Measurements from ENCODE around the gene LAMB4. TPM values are rescaled to one million over a fixed set of nuclear protein-coding genes. Genes with fewer than 3 reads are reported as not detected.

LAMB4 gene
- total and polyA plus RNA-seq, 2 of the 4 experiments (the other 2 are of a cell fraction), result 0.12 to 0.18 TPM

DNA sequence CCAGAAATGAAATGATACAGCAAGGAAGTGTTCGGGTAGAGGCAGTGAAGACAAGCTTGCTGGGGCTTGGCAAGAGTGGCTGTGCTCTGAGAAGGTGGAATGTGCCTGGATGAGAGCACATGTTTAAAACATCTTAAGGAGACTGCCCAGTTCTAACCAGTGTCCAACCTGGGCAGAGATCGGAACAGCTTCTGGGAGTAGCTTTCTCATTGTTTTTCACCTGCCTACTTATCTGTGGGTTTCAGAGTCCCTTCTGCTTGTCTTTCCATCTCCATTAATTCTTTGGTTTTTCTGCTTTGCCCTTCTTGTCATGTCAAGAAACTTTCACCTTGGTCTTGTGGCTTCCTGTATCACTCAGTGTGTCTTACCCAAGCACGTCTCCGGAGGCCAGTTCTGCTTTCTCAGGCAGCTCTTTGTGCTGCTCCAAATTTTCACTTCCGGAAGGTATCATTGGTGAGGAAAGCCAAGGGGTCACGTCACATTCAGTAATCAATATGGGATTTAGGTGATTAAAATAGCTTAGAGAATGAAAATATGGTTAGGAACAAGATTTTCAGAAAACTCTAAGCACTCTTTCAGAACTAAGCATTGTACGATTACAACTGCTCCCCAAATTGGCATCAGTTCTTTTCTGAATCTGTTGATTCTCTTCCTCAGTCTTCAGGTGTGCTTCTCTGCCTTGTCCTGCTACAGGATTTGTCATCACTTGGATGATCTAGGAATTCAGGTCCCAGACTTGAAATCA is 5.5 kb upstream of the LAMB4 start (continued):
- TF ChIP-seq MAZ (IDR thresholded peaks at IDR 0.05; ENCODE audit: borderline replicate concordance, low read depth, low read length), result no peak

DNA sequence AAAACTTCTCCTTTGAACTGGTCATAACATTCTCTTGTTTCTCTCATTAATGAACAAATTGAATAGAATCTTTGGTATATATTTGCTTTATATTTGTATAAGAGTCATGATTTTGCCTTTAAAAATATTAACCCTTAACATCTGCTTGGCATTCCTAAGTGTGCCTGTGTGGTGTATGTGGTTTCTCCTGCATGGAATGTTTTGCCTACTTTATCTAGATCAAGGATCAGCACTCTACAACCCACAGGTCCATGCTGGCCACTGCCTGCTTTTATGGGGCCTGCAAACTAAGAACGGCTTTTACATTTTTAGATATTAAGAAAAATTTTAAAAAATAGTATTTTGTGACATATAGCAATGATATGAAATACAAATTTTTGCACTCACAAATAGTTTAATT is 4.3 kb upstream of the LAMB4 start:
- no CpG with 5 or more reads among the region's 1 CpG for WGBS, 2 experiments (ENCODE audit: extremely low coverage in 2 of 2, insufficient read length in 1 of 2)
- H3K27me3 ChIP-seq (ENCODE audit: control insufficient read depth, insufficient read depth, low read length), result no peaks in the 10 kb centered on the region
- H2BK120ac ChIP-seq (ENCODE audit: low read depth, low read length), result no peak overlapping the region
- H3K56ac ChIP-seq (ENCODE audit: extremely low read depth, insufficient read depth, low read length), result no peak overlapping the region
- H3K36me3 ChIP-seq (ENCODE audit: control insufficient read depth, insufficient read depth, low read length), result no peaks in the 10 kb centered on the region
- H3K14ac ChIP-seq (replicated peaks; ENCODE audit: low read depth, low read length), result no peak overlapping the region
- no peaks in the 10 kb centered on the region for H4K20me1 ChIP-seq (ENCODE audit: insufficient read depth, low read length)
- H3K4ac ChIP-seq (ENCODE audit: low read depth, low read length), result no peak overlapping the region
- no peak overlapping the region for H3K9ac ChIP-seq (ENCODE audit: low read depth, low read length)
- no peaks in the 10 kb centered on the region; the same call in 1 of the 2 replicates for H3K9me1 ChIP-seq (ENCODE audit: insufficient read depth, low read length)
- H4K91ac ChIP-seq (ENCODE audit: insufficient read depth, low read depth, low read length), result no peak overlapping the region
- H2AFZ ChIP-seq (replicated peaks; ENCODE audit: low read length, poor library complexity), result no peak overlapping the region
- H2BK20ac ChIP-seq (ENCODE audit: low read depth, low read length), result no peak overlapping the region
- H3K23ac ChIP-seq (ENCODE audit: low read depth, low read length), result no peak overlapping the region
- no peak overlapping the region for H3K18ac ChIP-seq (ENCODE audit: low read depth, low read length)
- intact Hi-C loops (cut with micrococcal nuclease), result loop anchor here (5.0 kb wide), 1 partner anchor 122 kb away; no protein-coding TSS in a partner anchor
- no peak overlapping the region for H3K4me3 ChIP-seq (ENCODE audit: insufficient read depth, low read depth, low read length)
- TF ChIP-seq, protein P1, sequence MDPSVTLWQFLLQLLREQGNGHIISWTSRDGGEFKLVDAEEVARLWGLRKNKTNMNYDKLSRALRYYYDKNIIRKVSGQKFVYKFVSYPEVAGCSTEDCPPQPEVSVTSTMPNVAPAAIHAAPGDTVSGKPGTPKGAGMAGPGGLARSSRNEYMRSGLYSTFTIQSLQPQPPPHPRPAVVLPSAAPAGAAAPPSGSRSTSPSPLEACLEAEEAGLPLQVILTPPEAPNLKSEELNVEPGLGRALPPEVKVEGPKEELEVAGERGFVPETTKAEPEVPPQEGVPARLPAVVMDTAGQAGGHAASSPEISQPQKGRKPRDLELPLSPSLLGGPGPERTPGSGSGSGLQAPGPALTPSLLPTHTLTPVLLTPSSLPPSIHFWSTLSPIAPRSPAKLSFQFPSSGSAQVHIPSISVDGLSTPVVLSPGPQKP (IDR thresholded peaks at IDR 0.05; ENCODE audit: borderline replicate concordance, low read depth, low read length), result no peak
- TF ChIP-seq CHD1 (IDR thresholded peaks at IDR 0.05; ENCODE audit: low read depth, low read length) (no peak), NFE2L2 (IDR thresholded peaks at IDR 0.05; ENCODE audit: low read depth, low read length) (no peak), FOS (IDR thresholded peaks at IDR 0.05; ENCODE audit: low read depth, low read length) (no peak), MAFK (IDR thresholded peaks at IDR 0.05; ENCODE audit: low read depth, low read length) (no peak), RCOR1 (IDR thresholded peaks at IDR 0.05; ENCODE audit: insufficient replicate concordance, low read length) (no peak), MXI1 (IDR thresholded peaks at IDR 0.05; ENCODE audit: borderline replicate concordance, low read depth, low read length) (no peak), SMC3 (IDR thresholded peaks at IDR 0.05; ENCODE audit: low read depth, low read length) (no peak)
- TF ChIP-seq, protein P2, sequence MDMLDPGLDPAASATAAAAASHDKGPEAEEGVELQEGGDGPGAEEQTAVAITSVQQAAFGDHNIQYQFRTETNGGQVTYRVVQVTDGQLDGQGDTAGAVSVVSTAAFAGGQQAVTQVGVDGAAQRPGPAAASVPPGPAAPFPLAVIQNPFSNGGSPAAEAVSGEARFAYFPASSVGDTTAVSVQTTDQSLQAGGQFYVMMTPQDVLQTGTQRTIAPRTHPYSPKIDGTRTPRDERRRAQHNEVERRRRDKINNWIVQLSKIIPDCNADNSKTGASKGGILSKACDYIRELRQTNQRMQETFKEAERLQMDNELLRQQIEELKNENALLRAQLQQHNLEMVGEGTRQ (IDR thresholded peaks at IDR 0.05; ENCODE audit: low read depth, low read length), result no peak
- dilution Hi-C loops (cut with HindIII; ENCODE audit: low sequenced_read_pairs, unreplicated experiment), result loop anchor here (25.0 kb wide), 1 partner anchor 122 kb away; the partner anchor contains the start of gene LAMB1
- CTCF ChIA-PET, result no interaction called here
- no peak overlapping the region for H2BK15ac ChIP-seq (ENCODE audit: low read depth, low read length)
- H3K79me1 ChIP-seq (ENCODE audit: low read depth in 1 of 2, low read length in 2 of 2), result no peaks in the 10 kb centered on the region
- H2AK5ac ChIP-seq (ENCODE audit: low read depth, low read length), result no peak overlapping the region
- ATAC-seq (ENCODE audit: low read depth) (no peak), DNase-seq (no peak)
- H3K9me3 ChIP-seq (ENCODE audit: control insufficient read depth, insufficient read depth, low read length), result no peaks in the 10 kb centered on the region
- H4K8ac ChIP-seq (ENCODE audit: low read depth in 2 of 2, low read length in 2 of 2), result no peak overlapping the region
- peaks cover 2% of the 10 kb centered on the region; the same call in 1 of the 2 replicates for H3K4me1 ChIP-seq (ENCODE audit: control insufficient read depth, insufficient read depth, low read length)
- POLR2A ChIA-PET (ENCODE audit: unreplicated experiment), result no interaction called here
- no peak overlapping the region for H4K5ac ChIP-seq (ENCODE audit: low read depth, low read length)
- no peak overlapping the region for H3K4me2 ChIP-seq (ENCODE audit: low read depth, low read length)
- no peak overlapping the region for H3K27ac ChIP-seq (ENCODE audit: insufficient read depth, low read length)
- BruUV-seq (replicated peaks), result no TSS peak
- in situ Hi-C loops (cut with MboI; ENCODE audit: low sequenced_read_pairs), result loop anchor here (25.0 kb wide), 1 partner anchor 397 kb away; the partner anchor contains the start of gene CBLL1
- H2AK9ac ChIP-seq (replicated peaks; ENCODE audit: low read depth, low read length, poor library complexity), result no peak overlapping the region
- no peak overlapping the region for H2BK5ac ChIP-seq (ENCODE audit: low read depth, low read length, poor library complexity, severe bottlenecking)
